AG10803 (cell line): Measurements from ENCODE around the gene AHCTF1.
A peak's percentile ranks its signal among the peaks of the same experiment; 100 is the strongest.

Experiments used
- DNase-seq: peaks from one replicate; pipeline ENCODE4 v3.0.0; 2010; ENCODE audit warnings: low read depth
- H3K4me3 ChIP-seq: 2 replicates; pipeline ENCODE4 v1.5.1; 2011; ENCODE audit warnings: mild to moderate bottlenecking, low read length, control low read depth
- TF ChIP-seq, protein P1 (sequence below): conservative IDR thresholded peaks from 2 replicates; pipeline ENCODE4 v1.5.1; 2011; ENCODE audit warnings: mild to moderate bottlenecking, low read length, control low read depth, inconsistent platforms

AHCTF1 gene

DNA sequence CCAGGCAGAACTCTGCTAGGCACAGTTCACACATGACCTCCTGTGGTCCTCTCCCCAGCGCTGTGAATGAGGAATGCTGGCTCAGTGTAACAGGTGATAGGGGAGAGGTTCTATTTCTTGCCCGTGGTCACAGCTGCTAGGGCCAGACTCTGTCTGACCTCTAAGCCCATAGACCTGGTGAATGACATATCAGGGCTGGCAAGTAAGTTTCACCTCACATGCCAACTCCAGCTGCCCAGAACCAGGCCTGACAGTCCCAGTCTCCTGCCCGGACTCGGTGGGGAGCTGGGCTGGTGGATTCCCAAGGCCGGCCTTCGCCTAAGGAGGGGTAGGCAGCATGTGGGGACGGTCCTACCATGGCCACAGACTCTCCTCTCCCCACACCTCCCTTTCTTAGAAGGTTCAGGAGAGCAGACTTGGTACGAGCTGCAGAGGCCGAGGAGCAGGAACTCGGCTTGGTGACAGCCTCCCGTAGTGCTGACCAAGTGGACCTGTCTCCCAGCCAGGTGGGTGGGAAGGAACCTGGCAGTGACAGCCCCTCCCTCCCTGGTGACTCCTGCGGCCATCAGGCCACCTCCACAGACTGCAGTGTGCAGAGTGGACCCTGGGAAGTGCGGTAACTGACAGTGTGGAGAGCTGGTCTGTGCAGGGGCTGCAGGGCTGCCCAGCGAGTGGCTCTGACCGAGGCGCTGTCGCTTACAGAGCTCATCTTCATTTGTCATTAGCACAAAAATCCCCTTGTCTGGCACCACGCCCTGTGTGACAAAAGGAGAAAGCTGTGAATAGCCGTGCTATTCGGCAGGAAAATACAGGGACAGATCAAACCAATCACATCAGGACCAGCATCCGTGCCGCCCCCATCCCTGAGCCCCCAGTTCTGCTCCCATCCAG is 132.9 kb downstream of the AHCTF1 start:
- H3K4me3 ChIP-seq = no peak overlapping the region
- DNase-seq = no peak
- TF ChIP-seq, protein P1, sequence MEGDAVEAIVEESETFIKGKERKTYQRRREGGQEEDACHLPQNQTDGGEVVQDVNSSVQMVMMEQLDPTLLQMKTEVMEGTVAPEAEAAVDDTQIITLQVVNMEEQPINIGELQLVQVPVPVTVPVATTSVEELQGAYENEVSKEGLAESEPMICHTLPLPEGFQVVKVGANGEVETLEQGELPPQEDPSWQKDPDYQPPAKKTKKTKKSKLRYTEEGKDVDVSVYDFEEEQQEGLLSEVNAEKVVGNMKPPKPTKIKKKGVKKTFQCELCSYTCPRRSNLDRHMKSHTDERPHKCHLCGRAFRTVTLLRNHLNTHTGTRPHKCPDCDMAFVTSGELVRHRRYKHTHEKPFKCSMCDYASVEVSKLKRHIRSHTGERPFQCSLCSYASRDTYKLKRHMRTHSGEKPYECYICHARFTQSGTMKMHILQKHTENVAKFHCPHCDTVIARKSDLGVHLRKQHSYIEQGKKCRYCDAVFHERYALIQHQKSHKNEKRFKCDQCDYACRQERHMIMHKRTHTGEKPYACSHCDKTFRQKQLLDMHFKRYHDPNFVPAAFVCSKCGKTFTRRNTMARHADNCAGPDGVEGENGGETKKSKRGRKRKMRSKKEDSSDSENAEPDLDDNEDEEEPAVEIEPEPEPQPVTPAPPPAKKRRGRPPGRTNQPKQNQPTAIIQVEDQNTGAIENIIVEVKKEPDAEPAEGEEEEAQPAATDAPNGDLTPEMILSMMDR = no peak

DNA sequence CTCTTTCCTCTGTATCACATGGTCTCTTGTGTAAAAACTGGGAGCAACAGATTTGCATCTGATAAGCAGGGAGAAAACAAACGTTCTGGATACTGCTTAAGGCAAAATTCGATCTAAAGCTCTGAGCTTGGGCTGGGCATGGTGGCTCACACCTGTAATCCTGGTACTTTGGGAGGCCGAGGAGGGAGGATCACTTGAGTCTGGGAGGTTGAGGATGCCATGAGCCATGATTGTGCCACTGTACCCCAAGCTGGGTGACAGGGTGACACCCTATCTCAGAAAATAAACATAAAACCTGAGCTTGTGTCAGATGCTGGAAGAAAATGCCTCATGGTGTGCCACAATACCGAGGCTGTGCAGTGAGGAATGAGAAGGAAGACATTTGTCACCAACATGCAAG is 133.6 kb downstream of the AHCTF1 start:
- TF ChIP-seq, protein P1 = no peak
- DNase-seq = no peak
- no peak overlapping the region for H3K4me3 ChIP-seq

DNA sequence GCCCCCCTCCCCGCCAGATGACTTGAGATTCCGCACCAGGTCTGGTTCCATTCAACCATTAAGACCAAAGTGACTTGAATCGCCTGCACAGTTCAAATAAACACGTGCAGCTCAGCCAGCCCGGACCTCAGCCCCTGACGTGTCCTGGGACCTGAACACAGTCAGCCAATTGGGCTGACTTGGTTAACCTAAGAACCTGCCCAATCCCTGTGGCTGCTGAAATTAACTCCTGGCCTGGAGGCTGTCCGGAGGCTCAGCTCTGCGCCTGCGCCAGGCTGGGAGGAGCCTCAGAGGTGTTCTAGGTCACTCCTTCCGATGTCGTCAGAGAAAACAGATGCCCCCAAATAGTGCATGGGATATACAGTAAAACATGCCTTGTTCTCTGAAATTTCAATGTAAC is 134.2 kb downstream of the AHCTF1 start:
- no peak overlapping the region for H3K4me3 ChIP-seq
- TF ChIP-seq, protein P1 = no peak
- DNase-seq = no peak

DNA sequence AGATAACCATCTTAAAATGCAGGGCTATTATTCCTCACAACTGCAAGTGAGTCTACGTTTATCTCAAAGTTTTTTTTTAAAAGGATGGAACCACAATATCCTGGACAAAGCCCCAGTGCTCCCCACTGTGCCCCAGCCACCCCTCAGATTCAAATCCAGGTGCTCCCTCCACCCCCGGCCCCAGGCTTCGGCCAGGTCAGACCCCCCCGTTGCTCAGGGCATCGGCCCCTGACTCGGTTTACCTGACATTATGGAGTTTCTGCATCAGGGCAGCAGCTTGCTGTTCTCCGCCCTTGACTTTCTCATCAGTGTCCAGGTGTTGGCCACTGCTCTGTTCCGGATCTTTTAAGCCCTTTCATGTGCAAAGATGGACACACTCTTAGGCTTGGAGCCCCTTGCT is 134.6 kb downstream of the AHCTF1 start:
- H3K4me3 ChIP-seq = no peak overlapping the region

GRCh38 chr1:246795906-246796694 is 135.6 kb downstream of the AHCTF1 start:
- TF ChIP-seq, protein P1 = no peak
- no peak overlapping the region for H3K4me3 ChIP-seq
- no peak for DNase-seq

More for the DNA sequence above, 134.6 kb downstream of the AHCTF1 start:
- TF ChIP-seq, protein P1 = no peak
- DNase-seq = no peak

DNA sequence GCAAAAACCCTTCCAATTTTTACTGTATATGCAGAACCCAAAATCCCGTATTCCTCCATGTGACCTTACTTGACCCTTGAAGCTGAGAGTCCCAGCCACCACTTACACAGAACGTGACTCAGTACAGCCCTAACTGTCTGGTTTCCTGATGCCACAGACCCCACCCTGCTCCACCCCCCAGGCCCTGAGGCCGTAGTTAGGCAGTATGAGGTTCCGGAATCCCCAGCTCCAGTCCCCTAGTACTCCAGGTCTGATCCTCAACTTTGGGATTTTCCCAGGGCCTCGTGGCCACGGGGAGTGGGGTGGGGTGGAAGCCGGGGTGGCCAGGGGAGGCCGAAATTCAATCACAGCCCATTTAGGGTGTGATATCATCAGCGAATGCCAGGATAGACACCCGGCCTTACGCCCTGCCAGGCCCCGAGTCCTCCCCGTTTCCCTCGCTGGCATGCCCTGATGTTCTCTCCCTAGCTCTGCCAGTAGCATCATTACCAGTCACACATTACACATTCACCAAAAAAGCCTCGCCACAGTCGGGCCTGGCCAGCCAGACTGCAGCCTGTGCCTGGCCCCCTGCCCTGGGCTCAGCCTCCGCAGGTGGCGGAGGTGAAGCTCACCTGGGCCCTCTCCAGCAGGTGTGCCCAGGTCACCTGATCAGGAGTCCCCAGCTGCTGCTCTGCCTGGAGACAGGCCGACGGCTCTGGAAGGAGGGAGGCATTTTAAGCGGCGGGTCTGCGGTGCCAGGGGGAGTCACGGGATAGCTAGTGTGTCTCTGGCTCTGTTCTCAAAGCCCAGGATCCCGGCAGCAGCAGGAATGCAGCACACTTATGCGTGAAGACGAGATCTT is 136.7 kb downstream of the AHCTF1 start:
- TF ChIP-seq, protein P1 = no peak
- no peak overlapping the region for H3K4me3 ChIP-seq
- DNase-seq = peak; percentile 60
